WI38 (cell line): ENCODE measurements around the gene ZNF554.

Source experiments
- H3K4me3 ChIP-seq: 2 replicates; pipeline ENCODE4 v1.5.1; 2011; ENCODE audit warnings: low read depth, mild to moderate bottlenecking, control low read depth, low read length
- TF ChIP-seq, protein P1 (sequence below): IDR thresholded peaks from 2 replicates; pipeline ENCODE4 v1.5.1; 2012; ENCODE audit warnings: low read depth, mild to moderate bottlenecking, control low read depth, low read length

Gene ZNF554

DNA sequence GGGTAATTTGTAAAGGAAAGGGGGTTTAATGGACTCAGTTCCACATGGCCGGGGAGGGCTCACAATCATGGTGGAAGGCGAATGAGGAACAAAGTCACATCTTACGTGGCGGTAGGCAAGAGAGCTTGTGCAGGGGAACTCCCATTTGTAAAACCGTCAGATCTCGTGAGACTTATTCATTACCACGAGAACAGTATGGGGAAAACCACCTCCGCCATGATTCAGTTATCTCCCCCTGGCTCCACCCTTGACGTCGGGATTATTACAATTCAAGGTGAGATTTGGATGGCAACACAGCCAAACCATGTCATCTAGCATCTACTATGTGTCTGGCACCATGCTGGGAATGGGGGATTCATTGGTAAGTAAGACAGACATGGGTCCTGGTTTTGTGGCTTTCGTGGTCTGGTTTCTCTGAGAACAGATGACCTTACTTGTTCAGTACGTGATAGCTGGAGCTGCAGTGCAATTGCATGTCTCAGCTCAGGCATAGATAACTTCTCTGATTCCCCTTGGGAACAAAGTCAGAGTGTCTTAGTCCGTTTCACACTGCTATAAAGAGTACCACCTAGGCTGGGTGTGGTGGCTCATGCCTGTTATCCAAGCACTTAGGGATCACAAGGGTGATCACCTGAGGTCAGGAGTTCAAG, 8.3 kb downstream of the ZNF554 start:
- no peak overlapping the region for H3K4me3 ChIP-seq
- TF ChIP-seq, protein P1, sequence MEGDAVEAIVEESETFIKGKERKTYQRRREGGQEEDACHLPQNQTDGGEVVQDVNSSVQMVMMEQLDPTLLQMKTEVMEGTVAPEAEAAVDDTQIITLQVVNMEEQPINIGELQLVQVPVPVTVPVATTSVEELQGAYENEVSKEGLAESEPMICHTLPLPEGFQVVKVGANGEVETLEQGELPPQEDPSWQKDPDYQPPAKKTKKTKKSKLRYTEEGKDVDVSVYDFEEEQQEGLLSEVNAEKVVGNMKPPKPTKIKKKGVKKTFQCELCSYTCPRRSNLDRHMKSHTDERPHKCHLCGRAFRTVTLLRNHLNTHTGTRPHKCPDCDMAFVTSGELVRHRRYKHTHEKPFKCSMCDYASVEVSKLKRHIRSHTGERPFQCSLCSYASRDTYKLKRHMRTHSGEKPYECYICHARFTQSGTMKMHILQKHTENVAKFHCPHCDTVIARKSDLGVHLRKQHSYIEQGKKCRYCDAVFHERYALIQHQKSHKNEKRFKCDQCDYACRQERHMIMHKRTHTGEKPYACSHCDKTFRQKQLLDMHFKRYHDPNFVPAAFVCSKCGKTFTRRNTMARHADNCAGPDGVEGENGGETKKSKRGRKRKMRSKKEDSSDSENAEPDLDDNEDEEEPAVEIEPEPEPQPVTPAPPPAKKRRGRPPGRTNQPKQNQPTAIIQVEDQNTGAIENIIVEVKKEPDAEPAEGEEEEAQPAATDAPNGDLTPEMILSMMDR = no peak

DNA sequence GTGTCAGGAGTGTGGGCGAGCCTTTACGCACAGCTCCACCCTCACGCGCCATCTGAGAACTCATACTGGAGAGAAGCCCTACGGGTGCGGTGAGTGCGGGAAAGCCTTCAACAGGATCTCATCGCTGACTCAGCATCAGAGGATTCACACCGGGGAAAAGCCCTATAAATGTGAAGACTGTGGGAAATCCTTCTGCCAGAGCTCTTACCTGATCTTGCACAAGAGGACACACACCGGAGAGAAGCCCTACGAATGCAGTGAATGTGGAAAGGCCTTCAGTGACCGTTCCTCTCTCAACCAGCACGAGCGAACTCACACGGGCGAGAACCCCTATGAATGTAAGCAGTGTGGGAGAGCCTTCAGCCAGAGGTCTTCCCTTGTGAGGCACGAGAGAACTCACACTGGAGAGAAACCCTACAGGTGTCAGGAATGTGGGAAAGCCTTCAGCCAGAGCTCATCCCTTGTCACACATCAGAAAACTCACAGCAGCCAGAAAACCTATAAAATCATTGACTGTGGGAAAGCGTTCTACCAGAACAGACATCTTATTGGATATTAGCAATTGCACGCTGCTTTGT, 14.7 kb downstream of the ZNF554 start:
- TF ChIP-seq, protein P1 = no peak
- no peak overlapping the region for H3K4me3 ChIP-seq

DNA sequence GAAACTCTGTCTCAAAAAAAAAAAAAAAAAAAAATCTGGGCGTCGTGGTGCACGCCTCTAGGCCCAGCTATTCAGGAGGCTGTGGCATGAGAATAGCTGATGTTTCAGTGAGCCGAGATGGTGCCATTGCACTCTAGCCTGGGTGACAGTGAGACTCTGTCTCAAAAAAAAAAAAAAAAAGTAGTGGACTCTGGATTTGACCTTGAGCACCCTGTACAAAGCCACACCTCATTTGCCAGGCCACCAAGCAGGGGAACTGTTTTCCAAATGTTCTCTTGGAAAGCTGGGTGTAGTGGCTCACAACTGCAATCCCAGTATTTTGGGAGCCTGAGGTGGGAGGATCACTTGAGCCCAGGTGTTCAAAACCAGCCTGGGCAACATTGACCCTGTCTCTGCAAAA, 17.8 kb downstream of the ZNF554 start:
- TF ChIP-seq, protein P1 = no peak
- no peak overlapping the region for H3K4me3 ChIP-seq

DNA sequence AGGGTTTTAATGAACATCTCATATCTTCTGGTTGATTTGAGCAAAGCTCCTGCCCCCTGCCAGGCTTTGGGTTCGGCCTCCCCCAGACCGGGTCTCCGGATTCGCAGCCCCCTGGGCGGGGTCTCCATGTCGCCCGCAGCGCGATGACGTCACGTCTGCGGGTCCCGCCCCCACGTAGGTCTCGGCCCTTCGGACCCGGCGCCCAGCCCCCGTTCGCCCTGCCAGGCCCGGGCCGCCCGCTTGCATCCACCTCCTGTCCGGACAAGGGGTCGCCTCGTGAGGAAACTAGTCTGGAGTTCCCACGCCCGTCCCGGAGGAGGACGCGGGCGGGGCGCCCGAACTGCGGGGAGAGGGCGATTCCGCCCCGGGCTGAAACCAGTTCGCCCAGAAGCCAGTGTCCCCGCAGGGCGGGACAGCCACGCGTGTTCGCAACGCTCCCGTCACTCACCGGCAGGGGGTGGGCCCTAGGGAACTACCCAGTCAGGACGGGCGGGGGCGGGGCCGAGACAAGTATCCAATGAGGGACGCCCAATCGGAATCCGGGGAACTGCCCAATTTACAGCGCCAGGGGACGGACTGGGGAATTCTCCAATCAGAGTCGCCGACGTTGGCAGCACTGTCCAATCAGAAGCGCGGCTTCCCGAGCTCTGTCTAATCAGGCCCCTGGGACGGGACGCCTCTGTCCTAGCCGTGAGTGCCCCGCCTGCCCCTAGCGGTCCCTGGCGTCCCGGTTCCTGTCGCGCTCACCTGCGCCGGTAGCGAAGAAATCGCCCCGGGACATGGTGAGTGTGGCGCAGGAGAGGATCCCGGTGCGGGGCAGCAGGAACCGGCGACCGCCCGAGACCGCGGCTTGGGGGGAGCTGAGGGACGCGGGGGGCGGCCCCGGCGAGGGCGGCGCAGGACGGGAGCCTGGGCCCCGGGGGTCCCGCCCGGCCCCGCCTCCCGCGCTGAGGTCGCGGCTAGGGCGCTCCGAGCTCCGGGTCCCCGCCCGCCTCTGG, 21.4 kb downstream of the ZNF554 start, which contains the start of gene ZNF555:
Gene ZNF555, plus strand, starts transcription at position 682 of the 998 bp plus-strand sequence. Its CDS starts 98 bp downstream, at position 780.
- TF ChIP-seq, protein P1 = 0 out of 2 replicates have a peak, but pooled peaks have one; percentile 10
- peak within 1 kb of the TSS; percentile 81 for H3K4me3 ChIP-seq

DNA sequence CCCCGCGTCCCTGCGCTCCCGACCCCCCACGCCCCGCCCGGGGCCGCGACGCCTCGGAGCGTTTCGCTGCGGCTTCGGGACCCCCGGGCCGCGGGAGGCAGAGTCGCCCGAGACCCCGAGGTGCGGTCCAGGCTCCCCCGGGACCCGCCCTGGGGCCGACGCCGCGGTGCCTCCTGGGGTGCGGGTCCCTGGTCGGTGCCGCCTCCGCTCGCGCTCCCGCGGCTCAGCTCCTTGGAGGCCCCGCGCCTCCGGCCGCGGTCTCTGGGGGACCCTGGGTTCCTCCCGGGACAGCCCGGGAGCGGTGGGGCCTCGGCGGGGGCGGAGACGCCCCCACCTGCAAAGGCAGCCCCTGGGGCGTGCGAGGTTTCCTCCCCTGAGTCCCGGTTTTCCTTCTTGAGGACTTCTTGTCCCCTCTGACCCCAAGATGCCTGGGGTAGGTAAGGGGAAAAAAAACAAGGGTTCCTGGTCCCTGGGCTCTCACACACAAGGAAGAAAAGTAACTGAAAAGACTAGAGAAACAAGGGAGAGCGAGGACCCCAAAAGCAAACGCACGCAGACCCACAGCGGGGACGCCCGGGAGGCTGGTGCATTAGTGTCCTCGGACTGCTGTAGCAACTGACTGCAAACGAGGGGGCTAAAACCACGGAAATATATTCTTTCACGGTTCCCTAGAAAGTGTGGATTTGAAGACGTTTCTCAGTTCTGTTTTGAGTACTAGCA, 22.3 kb downstream of the ZNF554 start:
- peak overlapping the region; percentile 81 for H3K4me3 ChIP-seq
- TF ChIP-seq, protein P1 = no peak

DNA sequence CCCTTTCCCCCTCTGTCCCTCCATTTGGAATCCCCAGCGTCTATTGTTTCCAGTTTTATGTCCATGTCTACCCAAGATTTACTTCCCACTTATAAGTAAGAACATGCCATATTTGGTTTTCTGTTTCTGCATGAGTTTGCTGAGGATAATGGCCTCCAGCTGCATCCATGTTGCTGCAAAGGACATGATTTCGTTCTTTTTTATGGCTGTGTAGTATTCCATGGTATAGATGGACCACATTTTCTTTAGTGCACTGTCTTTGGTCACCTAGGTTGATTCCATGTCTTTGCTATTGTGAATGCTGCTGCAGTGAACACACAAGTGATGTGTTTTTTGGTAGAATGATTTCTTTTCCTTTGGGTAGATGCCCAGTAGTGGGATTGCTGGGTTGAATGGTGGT, 25.4 kb downstream of the ZNF554 start:
- TF ChIP-seq, protein P1 = no peak
- H3K4me3 ChIP-seq = no peak overlapping the region
